ENCODE results near the gene ARHGAP6.

Gene ARHGAP6

DNA sequence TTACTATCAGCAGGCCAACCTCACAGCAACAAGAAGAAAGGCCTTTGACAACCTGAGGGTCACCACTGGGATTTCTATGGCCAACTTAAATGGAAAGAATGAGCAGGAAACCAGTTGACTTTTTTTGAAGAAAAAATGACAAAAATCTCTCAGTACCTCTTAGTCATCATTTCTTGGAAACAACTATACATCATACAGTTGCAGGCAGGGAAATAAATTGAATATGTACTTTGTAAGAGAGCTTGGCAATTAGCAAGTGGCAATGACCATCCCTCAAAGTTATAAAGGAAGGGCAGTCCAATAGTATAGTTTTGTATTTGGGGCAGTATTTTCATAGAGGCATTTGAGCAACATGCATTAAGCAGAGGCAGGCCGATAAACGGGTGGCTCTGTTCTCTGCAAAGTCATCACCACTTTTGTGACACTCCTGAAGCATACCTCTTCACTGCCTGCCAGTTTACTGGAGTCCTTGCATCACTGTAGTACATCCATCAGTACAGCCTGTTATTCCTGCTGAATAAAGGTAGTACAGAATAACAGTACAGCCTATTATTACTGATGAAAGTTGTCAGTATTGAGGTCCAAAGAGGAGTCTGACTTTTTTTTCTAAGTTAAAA lies 455.8 kb downstream of the ARHGAP6 start:
- no peak for DNase-seq (ENCODE audit: insufficient read length, low spot score)
- no peak for TF ChIP-seq POLR2A (IDR thresholded peaks at IDR 0.05; ENCODE audit: low read depth, low read length)
- FAIRE-seq: no peak

DNA sequence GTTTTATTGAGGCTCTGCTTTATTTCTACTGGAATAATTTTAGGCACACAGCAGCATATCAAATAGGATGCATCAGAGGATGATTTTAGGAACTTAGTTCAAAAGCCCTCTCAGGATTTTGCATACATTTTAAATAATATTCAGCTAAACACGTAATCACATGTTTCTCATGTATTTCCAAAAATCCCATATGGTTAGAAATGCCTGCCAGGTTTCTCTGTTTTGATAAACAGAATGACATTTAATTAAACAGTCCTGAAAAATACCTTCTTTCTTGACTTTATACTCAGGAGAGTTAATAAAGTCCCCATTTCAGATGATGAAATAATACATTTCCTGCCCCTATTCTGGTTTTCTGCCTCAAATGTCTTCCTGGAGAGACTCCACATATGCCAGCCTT lies 459.0 kb downstream of the ARHGAP6 start:
- DNase-seq (ENCODE audit: insufficient read length, low spot score): no peak
- FAIRE-seq: no peak
- no peak for TF ChIP-seq POLR2A (IDR thresholded peaks at IDR 0.05; ENCODE audit: low read depth, low read length)

GRCh38 chrX:11205796-11206195 lies 459.9 kb downstream of the ARHGAP6 start:
- no peak for TF ChIP-seq POLR2A (IDR thresholded peaks at IDR 0.05; ENCODE audit: low read depth, low read length)
- DNase-seq (ENCODE audit: insufficient read length, low spot score) (no peak), FAIRE-seq (no peak)

- no peak for FAIRE-seq
- TF ChIP-seq POLR2A (IDR thresholded peaks at IDR 0.05; ENCODE audit: low read depth, low read length): no peak
- no peak for DNase-seq (ENCODE audit: insufficient read length, low spot score)
Measured at GRCh38 chrX:11197671-11198070, 468.0 kb downstream of the ARHGAP6 start.

- FAIRE-seq (no peak), DNase-seq (ENCODE audit: insufficient read length, low spot score) (no peak)
- no peak for TF ChIP-seq POLR2A (IDR thresholded peaks at IDR 0.05; ENCODE audit: low read depth, low read length)
Measured at GRCh38 chrX:11196476-11196875, 469.2 kb downstream of the ARHGAP6 start.

DNA sequence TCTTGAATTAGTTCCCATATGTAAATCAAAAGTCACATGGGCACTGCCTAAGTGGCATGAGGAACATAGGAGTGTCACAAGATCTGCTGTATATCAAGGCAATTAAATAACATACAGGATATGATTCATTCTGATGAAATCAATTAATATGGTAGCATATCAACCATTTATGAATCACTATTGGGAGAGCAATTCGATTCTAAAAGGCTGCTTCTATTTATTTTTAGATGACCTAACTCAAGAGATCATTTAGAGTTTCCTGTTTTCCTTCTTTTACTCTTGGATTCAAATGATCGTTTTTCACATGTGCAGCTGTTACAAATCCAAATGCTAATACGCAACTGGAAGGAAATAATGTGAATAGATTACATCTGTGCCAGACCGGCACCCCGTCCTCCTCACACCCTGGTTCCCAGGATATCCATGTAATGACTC lies 472.7 kb downstream of the ARHGAP6 start:
- no peak for TF ChIP-seq POLR2A (IDR thresholded peaks at IDR 0.05; ENCODE audit: low read depth, low read length)
- DNase-seq (ENCODE audit: insufficient read length, low spot score): no peak
- no peak for FAIRE-seq

- no peak for TF ChIP-seq POLR2A (IDR thresholded peaks at IDR 0.05; ENCODE audit: low read depth, low read length)
- DNase-seq (ENCODE audit: insufficient read length, low spot score): no peak
- no peak for FAIRE-seq
Measured at GRCh38 chrX:11190745-11191510, 474.8 kb downstream of the ARHGAP6 start.

DNA sequence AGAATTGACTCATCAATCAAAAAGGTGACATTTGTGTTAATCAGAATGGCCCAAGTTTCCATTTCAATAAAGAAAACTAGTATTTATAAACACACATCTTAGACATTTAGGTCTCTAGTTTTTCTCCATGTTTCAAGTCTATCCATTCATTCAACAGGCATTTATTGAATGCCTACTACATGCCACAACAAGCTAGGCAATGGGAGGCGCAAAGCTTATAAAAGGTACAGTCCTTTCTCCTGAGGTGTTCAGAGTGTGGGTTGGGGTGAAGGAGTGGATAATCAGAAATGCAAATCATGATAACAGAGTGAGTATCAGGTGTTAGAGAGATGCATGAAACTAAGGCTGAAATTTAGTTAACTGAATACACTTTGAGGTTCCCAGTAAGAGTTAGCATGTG lies 476.6 kb downstream of the ARHGAP6 start:
- TF ChIP-seq POLR2A (IDR thresholded peaks at IDR 0.05; ENCODE audit: low read depth, low read length): no peak
- DNase-seq (ENCODE audit: insufficient read length, low spot score) (no peak), FAIRE-seq (no peak)

GRCh38 chrX:11188664-11189063 lies 477.1 kb downstream of the ARHGAP6 start:
- no peak for TF ChIP-seq POLR2A (IDR thresholded peaks at IDR 0.05; ENCODE audit: low read depth, low read length)
- FAIRE-seq (no peak), DNase-seq (ENCODE audit: insufficient read length, low spot score) (no peak)

DNA sequence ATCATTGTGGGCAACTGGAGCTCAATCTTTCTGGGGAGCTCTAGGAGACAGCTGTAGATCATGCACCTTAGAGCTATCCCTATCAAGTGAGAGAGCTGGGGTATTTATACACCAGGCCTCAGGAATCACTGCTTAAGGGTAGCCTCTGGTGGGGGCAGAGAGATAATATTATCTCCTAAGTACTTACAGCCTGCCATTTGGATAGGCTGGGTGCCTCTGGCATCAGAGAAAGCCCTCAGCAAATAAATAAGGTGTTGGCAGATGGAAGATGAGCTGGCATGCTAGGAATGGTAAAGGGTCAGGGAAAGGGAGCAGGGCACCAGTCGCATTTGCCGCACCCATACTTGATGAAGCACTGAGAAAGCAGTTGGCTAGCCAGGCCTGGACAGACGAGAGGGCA lies 478.7 kb downstream of the ARHGAP6 start:
- DNase-seq (ENCODE audit: insufficient read length, low spot score) (no peak), FAIRE-seq (no peak)
- TF ChIP-seq POLR2A (IDR thresholded peaks at IDR 0.05; ENCODE audit: low read depth, low read length): no peak

- DNase-seq (ENCODE audit: insufficient read length, low spot score) (no peak), FAIRE-seq (no peak)
- TF ChIP-seq POLR2A (IDR thresholded peaks at IDR 0.05; ENCODE audit: low read depth, low read length): no peak
Measured at GRCh38 chrX:11185861-11186260, 479.9 kb downstream of the ARHGAP6 start.

- no peak for DNase-seq (ENCODE audit: insufficient read length, low spot score)
- no peak for TF ChIP-seq POLR2A (IDR thresholded peaks at IDR 0.05; ENCODE audit: low read depth, low read length)
- no peak for FAIRE-seq
Measured at GRCh38 chrX:11180571-11180970, 485.1 kb downstream of the ARHGAP6 start.

GRCh38 chrX:11172415-11172814 lies 493.3 kb downstream of the ARHGAP6 start:
- TF ChIP-seq POLR2A (IDR thresholded peaks at IDR 0.05; ENCODE audit: low read depth, low read length): no peak
- DNase-seq (ENCODE audit: insufficient read length, low spot score) (no peak), FAIRE-seq (no peak)

DNA sequence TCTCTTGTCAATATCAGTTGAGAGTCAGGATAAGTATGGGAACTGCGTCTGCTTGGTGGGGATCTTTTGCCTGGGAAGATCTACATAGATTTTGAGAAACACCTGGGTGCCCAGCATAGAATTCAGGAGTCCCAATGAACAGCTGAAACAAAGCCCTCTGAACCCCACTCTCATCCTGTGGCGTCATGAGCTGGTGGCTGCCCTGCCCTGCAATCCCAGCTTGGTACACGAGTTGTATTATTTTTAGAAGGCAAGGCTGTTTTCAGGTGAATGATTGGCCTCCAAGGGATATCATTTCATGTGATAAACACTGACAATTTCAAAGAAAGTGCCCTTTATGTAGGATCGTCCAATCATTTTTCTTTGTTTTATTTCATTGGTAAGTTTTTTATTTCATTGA lies 493.8 kb downstream of the ARHGAP6 start:
- FAIRE-seq: no peak
- no peak for DNase-seq (ENCODE audit: insufficient read length, low spot score)
- TF ChIP-seq POLR2A (IDR thresholded peaks at IDR 0.05; ENCODE audit: low read depth, low read length): no peak

- TF ChIP-seq POLR2A (IDR thresholded peaks at IDR 0.05; ENCODE audit: low read depth, low read length): no peak
- FAIRE-seq (no peak), DNase-seq (ENCODE audit: insufficient read length, low spot score) (no peak)
Measured at GRCh38 chrX:11164433-11164832, 501.3 kb downstream of the ARHGAP6 start.

Measured in H54 (cell line).